Mammary epithelial cell (primary cell): ENCODE measurements around the gene DNAJC17.

Experiments used
- CTCF ChIP-seq, 2 donors: IDR thresholded peaks in 1 of 2; conservative IDR thresholded peaks in 1 of 2; 2 replicates each; pipeline ENCODE4 v1.5.1; 2011 to 2012; ENCODE audit warnings: inconsistent platforms in 2 of 2, low read length in 2 of 2, mild to moderate bottlenecking in 2 of 2, control low read depth in 1 of 2, low read depth in 1 of 2; ENCODE audit not compliant: insufficient read depth in 1 of 2; ENCODE audit errors: extremely low read depth in 1 of 2
- EZH2 ChIP-seq: IDR thresholded peaks from 2 replicates; pipeline ENCODE4 v1.6.1; 2012; ENCODE audit warnings: low read length, inconsistent platforms, borderline replicate concordance

GRCh38 chr15:40799523-40799922 lies 7.8 kb downstream of the DNAJC17 start:
- no peak for TF ChIP-seq CTCF (conservative IDR thresholded peaks at IDR 0.05 in 1 of 2, IDR thresholded peaks at IDR 0.05 in 1 of 2; ENCODE audit: extremely low read depth in 1 of 2, insufficient read depth in 1 of 2, low read depth in 1 of 2, low read length in 2 of 2)
- no peak for TF ChIP-seq EZH2
